HG02610 (cell line): ENCODE results near the gene PARP9.
A peak's percentile ranks its signal among the peaks of the same experiment; 100 is the strongest.

Experiments
- ATAC-seq: cut with Tn5 transposase; IDR thresholded peaks from one replicate; pipeline ENCODE4 v1.9.1; 2021; ENCODE audit warnings: mild to moderate bottlenecking, moderate library complexity; ENCODE audit not compliant: unreplicated experiment

The PARP9 gene

GRCh38 chr3:122564155-122564912 lies at the start of gene PARP9, which contains the start of gene DTX3L:
Gene PARP9, minus strand, starts transcription at chr3:122564300. Its CDS starts 4,680 bp downstream, at chr3:122559620.
Gene DTX3L, plus strand, starts transcription at chr3:122564338. Its CDS starts 89 bp downstream, at chr3:122564427.
- ATAC-seq: peak; percentile 77

- ATAC-seq: peak; percentile 40
These were observed 48.6 kb upstream of the PARP9 start for GRCh38 chr3:122612696-122613095.

- ATAC-seq: peak; percentile 96
These were observed 45.9 kb upstream of the PARP9 start for GRCh38 chr3:122609798-122610559.

GRCh38 chr3:122608916-122609315 lies 44.8 kb upstream of the PARP9 start:
- ATAC-seq: no peak

GRCh38 chr3:122606330-122606729 lies 42.2 kb upstream of the PARP9 start:
- no peak for ATAC-seq

- no peak for ATAC-seq
These were observed 39.0 kb upstream of the PARP9 start for GRCh38 chr3:122603056-122603455.

GRCh38 chr3:122602011-122602710 lies 38.1 kb upstream of the PARP9 start:
- ATAC-seq: no peak

- ATAC-seq: no peak
These were observed 34.5 kb upstream of the PARP9 start for GRCh38 chr3:122598556-122598955.

- no peak for ATAC-seq
These were observed 34.1 kb upstream of the PARP9 start for GRCh38 chr3:122598151-122598550.

- ATAC-seq: no peak
These were observed 29.9 kb upstream of the PARP9 start for GRCh38 chr3:122594025-122594424.

GRCh38 chr3:122590610-122591009 lies 26.5 kb upstream of the PARP9 start:
- ATAC-seq: no peak

- peak; percentile 75 for ATAC-seq
These were observed 25.2 kb upstream of the PARP9 start for GRCh38 chr3:122589297-122589696.

GRCh38 chr3:122587572-122587971 lies 23.5 kb upstream of the PARP9 start:
- no peak for ATAC-seq

- no peak for ATAC-seq
These were observed 22.8 kb upstream of the PARP9 start for GRCh38 chr3:122586773-122587485.

- ATAC-seq: no peak
These were observed 22.0 kb upstream of the PARP9 start for GRCh38 chr3:122586098-122586497.

- ATAC-seq: no peak
These were observed 18.3 kb upstream of the PARP9 start for GRCh38 chr3:122582390-122582789.

- no peak for ATAC-seq
These were observed 17.5 kb upstream of the PARP9 start for GRCh38 chr3:122581622-122582021.

- ATAC-seq: no peak
These were observed 16.4 kb upstream of the PARP9 start for GRCh38 chr3:122580470-122580869.

GRCh38 chr3:122578069-122578740 lies 14.1 kb upstream of the PARP9 start:
- no peak for ATAC-seq

GRCh38 chr3:122577409-122578031 lies 13.4 kb upstream of the PARP9 start, which contains the start of gene PARP15:
Gene PARP15, plus strand, starts transcription at chr3:122577650. Its CDS starts 18 bp downstream, at chr3:122577668.
- no peak for ATAC-seq
